Dedifferentiated amniotic fluid mesenchymal stem cell (primary cell): ENCODE measurements around the gene DGKD.

ENCODE experiments used
- DNase-seq: peaks from one replicate; pipeline ENCODE4 v3.0.0-alpha.2; 2016; ENCODE audit errors: extremely low spot score

DGKD gene

DNA sequence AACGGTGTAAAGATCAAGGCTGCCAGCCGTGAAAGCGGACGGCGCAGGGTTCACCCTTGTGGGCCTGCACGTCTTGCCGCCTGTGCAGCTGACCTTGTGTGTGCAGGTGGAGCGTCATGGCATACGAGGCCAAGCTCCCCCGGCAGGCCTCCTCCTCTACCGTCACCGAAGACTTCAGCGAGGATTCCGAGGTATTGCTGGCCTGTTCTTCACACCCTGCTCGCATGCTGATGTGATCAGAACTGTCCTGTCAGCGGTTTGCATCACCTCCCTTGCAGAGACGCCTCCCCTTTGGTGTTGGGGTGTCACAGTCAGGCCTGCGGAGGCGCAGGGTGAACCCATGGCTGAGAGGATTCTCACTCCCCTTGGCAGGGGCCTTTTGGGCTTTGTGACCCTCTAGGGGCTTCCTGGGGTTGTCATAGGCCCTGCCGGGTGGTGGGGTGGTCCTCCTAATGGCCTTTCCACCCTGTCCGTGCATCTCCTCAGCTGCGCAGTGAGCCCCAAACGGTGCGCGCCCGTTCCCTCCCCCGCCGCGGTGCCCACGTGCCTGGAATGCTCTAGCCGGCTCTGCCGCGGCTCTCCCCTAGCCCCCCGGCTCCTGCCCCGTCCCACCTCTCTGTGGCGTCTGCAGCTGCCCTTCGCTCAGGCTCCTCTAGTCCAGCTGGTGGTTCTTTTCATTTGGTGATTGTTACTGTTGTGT lies 92.5 kb downstream of the DGKD start:
- no peak for DNase-seq

DNA sequence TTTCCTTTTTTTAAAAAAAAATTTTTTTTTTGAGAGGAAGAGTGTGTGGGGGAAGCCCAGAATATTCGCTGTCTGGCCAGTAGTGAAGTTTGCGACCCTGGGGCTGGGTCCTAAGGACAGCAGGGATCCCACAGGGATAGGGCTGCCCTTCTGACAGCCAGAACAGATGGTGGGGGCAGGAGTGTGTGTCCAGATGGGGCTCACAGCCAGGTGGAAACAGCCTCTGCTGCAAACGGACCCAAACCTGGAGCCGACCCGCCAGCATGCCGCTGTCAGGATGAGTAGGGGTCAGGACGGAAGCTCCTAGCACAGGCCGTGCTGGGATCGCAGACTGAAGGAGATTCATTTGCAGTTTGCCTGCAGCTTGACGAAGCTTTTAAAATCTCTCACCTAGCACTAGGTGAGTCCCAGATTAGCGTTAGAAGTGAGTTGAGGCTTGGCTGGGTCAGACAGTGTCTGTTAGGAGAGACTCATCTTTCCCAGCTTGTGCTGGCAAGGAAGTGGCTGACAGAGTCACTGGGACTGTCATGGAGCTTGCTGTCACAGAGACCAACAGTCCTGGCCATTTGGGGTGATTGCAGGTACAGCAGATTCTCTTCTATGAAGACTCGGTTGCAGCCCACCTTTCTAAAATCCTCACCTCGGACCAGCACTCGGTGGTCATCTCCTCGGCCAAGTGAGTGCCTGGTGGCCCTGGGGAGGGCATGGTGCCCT lies 93.4 kb downstream of the DGKD start:
- DNase-seq = no peak

DNA sequence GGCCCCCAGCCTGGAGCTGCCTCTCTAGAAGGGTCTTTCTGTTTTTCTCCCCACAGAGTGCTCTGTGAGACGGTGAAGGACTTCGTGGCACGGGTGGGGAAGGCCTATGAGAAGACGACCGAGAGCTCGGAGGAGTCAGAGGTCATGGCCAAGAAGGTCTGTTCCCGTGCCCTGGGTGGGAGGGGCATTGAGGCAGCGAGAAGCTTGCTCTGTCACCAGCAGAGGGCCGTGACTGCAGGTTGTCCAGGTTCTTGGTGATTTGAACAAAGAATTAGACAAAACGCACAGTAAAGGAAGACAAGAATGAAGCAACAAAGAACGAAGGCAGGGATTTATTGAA lies 93.9 kb downstream of the DGKD start:
- no peak for DNase-seq

DNA sequence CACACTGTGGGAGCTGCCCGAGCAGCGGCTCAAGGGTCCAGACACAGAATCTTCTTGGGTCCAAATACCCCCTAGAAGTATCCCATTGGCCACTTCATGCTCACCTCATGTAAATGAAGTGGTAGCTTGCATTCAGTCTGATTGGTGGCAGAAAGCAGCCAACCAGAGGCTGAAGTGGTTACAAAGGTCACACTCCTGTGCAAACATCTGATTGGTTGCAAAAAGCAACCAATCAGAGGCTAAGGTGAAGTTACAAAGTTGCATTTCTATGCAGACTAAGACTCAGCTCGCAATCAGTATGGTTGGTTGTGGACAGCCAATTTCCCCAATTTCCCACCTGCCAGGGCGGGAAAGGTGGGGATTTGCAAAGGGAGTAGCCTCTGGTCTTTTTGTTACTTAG lies 94.3 kb downstream of the DGKD start:
- DNase-seq = no peak

DNA sequence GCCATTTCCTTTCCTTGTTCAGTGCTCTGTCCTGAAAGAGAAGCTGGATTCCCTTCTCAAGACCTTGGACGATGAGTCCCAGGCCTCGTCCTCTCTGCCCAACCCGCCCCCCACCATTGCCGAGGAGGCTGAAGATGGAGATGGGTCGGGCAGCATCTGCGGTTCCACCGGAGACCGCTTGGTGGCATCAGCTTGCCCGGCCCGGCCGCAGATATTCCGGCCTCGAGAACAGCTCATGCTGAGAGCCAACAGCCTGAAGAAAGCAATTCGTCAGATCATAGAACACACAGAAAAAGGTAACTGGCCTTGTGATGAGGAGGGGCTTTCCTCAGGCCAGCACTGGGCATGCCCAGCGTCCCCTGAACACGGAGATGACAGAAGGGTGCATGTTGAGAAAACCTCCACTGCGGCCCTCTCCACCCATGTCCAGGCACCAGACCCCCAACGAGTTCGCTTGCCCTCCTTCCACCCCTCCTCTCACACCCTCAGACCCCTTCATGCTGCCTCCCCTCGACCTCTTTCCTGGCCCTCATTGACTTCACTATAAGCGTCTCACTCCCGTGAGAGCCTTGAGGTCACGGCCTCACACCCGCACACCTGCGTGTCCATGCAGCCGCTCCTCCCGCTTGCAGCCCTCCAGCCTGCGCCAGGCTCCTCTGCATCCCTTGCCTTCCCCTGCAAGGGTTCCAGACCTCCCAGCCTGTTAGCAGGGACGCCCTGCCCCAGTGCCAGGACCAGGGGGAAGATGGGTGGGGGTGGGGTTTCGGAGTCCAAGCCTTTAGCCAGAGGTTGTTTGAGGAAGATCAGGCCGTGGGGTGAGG lies 95.0 kb downstream of the DGKD start:
- DNase-seq = peak; percentile 38

GRCh38 chr2:233449921-233450863 lies 95.9 kb downstream of the DGKD start:
- DNase-seq = no peak

- no peak for DNase-seq
These were observed 96.7 kb downstream of the DGKD start for GRCh38 chr2:233450864-233451575.

DNA sequence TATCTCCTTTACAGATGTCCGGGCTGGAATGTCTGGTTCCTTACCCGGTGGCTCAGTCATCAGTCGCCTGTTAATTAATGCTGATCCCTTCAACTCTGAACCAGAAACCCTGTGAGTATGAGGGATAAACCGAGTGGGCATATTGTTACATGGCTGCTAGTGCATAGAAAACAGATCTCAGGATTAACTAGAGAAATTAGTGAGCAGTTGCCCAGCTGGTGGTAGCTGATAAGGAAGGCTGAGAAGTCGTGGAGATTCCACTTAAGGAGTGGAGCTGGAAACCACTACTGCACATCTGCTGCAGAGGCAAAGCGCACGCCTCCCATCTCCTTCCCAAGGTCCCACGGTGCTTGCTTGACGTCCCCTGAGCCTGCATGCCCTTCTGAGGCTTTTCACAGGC lies 97.7 kb downstream of the DGKD start:
- no peak for DNase-seq

- no peak for DNase-seq
These were observed 99.0 kb downstream of the DGKD start for GRCh38 chr2:233453111-233453915.

DNA sequence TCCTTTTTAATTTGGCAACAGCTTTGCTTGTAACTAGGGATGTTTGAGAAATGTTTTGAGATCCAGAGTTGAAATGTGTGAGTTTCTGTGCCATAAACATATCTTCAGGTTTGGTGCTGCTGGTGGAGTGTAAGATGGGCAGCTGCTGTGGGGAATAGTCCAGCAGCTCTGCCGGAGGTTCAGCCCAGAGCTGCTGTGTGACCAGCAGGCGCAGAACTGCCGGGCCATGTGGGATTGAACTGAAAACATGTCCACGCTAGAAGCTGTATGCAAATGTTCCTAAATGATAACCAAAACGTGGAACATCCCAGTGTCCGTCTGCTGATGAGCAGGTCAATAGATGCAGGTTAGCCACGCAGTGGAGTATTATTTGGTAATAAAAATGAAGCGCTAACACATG lies 99.6 kb downstream of the DGKD start:
- DNase-seq = no peak

DNA sequence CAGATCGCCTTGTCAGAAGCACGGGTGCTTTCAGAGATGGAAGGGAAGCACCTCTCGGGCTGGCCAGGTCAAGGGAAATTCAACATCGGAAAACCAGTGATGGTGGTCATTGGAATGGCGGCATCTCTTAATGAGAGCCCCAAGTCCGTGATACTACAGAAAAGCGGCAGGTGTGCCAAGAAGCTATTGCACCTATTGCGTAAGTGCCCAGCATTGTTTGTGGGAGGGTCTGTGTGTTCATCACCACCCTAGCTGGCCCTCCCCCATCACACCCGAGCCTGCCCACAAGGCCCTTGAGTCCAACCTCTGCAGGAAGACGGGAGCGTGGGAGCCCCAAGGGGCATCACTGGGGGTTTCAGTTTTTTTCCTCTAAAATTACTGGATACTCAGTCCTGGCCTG lies 100.7 kb downstream of the DGKD start:
- DNase-seq = no peak

GRCh38 chr2:233455491-233455890 lies 101.2 kb downstream of the DGKD start:
- no peak for DNase-seq

DNA sequence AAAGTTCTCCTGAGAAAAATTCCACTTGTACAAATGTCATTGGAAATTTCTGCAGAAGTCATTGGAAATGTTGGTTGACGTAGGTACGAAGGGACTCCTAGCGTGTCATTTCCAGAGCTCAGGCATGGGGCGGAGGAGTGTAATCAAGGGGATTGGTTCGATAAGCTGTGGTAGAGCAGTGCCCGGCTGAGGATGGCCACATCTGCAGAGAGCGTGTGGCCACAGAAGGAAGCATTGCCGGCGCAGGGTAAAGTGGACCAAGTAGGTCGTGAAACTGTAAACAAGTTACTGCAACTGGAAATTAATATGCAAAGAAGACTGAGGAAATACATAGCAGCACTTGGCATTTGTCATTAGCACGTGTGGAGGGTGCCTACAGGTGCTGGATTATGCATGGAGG lies 101.8 kb downstream of the DGKD start:
- DNase-seq = no peak

GRCh38 chr2:233456934-233457333 lies 102.6 kb downstream of the DGKD start:
- no peak for DNase-seq

GRCh38 chr2:233457356-233457755 lies 103.1 kb downstream of the DGKD start:
- no peak for DNase-seq

DNA sequence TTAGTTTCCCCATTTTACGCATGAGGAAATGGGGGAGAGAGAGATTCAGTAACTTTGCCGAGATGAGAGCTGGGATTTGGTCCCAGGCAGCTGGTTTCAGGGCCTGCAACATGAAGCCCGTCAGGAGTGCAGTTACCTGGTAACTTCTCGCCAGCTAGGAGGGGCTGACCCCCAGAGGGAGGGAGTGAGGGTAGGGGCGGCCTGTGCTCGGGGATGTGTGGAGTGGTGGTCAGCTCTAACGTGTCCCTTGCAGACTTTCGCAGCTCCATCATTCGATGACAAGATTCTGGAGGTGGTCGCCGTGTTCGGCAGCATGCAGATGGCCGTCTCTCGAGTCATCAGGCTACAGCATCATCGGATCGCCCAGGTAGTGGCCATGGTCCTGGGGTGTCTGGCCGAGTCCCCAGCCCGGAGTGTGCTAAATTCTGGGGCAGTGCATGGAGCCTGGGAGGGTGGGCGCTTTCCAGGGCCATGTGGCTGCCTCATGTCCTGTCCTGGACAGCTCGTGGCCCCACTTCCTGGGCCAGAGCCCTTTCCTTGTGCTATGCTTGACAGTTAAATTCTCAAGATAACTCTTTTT lies 103.8 kb downstream of the DGKD start:
- DNase-seq = no peak

DNA sequence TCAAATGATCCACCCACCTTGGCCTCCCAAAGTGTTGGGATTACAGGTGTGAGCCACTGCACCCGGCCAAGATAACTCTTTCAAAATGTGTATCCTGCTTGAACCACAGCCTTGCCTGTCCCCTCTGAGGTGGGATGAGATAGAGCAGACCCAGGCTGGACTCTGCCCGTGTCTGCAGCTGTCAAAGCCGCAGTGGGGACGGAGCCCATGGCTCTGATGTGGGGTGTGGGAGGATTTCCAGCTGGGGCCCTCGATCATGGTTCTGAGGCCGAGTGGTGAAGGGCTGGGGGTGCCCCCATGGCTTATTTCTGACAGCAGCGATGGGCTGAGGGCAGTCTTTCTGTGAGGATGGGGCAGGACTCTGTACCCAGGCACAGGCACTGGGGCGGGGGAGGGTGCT lies 104.5 kb downstream of the DGKD start:
- no peak for DNase-seq

DNA sequence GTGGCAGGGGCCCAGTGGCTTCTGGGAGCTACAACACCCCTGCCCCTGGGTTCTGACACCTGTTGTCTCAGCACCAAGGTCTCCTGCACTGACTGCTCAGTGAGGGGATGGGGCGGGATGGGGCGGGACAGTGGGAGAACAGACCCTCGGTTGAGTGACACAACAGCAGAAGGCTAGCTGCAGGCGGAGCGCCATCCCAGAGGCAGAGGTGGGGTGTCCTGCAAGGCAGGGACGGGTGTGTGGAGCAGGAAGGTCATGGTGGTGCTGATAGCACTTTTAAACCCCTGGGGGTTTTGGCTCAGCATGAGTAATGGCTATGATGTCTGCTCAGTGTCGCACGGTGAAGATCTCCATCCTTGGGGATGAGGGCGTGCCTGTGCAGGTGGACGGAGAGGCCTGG lies 105.1 kb downstream of the DGKD start:
- DNase-seq = no peak

- no peak for DNase-seq
These were observed 106.6 kb downstream of the DGKD start for GRCh38 chr2:233460726-233461441.
